ENCODE data around the gene RASA2.

The RASA2 gene

GRCh38 chr3:141538568-141539240, 51.9 kb downstream of the RASA2 start:
- DNase-seq (ENCODE audit: low spot score), result no peak

DNA sequence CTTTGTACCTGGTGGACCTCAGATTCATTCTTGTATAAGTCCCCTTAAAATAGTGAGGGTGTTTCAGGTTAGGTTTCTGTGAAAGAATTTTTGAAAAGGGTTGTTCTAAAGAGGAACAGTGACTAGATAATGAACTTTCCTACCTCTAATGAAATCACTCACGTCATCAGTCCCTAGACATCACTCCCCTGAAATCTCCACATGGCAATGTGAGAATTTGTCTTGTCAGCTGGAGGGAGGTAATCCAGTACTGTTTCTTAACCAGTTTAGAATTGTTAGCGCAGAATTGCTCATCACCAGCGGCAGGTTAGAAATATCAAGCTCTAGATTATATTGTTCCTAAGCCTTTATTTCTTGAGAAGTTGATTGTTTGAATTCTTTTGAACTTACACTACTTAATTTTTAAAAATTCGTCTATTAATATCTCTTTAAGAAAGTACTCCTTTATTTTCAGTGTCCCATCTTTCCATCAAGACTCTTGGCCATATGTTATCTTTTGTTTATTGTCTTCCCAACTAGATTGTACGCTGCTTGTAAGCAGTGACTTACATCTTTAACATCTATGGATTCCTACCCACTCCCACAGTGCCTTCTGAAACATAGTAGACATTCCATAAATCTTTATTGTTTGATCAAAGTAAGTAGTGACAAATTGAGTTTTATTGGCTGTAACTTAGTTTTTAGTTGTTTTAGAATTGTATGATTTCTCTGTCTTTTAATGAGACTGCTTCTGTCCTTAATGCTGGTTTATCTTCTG, 52.8 kb downstream of the RASA2 start:
- DNase-seq (ENCODE audit: low spot score), result no peak

DNA sequence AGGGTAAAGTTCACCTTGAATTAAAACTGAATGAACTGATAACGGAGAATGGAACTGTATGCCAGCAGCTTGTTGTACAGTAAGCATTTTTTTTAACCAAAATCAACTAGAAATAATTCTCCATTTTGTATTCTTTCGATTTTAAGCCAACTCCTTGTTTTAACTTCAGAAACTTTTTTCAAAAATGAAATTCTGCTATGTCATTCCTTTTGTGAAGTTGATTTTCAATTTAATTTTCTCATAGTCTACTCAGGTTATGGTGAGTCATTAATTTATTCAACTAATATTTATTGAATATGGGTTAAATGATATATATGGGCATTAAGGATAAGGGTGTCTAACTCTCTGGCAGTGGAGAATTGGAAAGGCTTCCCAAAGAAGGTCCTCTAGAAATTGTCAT, 53.7 kb downstream of the RASA2 start:
- no peak for DNase-seq (ENCODE audit: low spot score)

DNA sequence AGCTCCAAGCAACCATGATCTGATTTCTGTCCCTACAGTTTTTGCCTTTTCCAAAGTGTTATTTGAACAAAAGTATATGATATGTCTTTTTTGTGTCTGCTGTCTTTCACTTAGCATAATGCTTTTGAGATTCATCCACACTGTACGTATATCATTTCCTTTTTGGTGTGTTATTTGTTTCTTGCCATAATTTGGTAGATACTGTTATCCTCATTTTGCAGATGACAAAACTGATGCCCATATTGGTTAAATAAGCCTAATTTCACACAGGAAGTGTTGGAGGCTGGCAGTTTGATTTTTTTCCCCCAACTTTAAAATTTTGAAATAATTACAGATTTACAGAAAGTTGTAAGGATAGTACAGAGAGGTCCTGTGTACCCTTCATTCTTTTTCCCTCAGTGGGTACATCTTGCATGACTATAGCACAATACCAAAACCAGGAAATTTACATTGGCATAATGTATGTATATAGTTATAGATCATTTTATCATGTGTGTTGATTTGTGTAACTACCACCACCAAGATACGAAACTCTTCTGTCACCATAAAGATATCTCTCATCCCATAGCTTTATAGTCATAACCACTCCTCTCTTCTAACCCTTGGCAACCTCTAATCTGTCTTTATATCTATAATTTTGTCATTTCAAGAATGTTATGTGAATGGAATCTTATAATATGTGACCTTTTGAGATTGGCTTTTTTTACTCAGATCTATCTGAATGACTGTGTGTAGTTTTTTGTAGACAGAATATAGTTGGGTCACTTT, 55.6 kb downstream of the RASA2 start:
- no peak for DNase-seq (ENCODE audit: low spot score)

DNA sequence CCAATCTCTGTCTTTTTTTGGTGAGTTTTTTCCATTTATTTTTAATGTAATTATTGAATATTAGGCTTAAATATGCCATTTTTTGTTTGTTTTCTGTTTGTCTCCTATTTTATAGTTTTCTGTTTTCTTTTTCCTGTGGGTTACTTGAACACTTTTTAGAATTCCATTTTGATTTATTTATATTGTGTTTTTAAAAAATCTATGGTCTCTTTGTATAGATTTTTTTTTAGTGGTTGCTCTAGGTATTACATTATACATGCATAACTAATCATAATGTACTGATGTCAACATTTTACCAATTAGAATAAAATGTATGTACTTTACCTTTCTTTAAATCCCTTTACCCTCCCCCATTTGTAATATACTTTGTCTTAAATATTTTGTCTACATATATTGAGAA, 56.2 kb downstream of the RASA2 start:
- no peak for DNase-seq (ENCODE audit: low spot score)

DNA sequence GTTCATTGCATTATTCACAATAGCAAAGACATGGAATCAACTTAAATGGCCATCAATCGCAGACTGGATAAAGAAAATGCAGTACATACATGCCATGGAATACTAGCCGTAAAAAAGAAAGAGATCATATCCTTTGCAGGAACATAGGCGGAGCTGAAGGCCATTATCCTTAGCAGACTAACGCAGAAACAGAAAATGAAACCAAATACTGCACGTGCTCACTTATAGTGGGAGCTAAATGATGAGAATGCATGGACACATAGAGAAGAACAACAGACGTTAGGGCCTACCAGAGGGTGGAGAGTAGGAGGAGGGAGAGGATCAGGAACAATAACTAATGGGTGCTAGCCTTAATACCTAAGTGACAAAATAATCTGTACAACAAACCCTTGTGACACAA, 57.9 kb downstream of the RASA2 start:
- no peak for DNase-seq (ENCODE audit: low spot score)

DNA sequence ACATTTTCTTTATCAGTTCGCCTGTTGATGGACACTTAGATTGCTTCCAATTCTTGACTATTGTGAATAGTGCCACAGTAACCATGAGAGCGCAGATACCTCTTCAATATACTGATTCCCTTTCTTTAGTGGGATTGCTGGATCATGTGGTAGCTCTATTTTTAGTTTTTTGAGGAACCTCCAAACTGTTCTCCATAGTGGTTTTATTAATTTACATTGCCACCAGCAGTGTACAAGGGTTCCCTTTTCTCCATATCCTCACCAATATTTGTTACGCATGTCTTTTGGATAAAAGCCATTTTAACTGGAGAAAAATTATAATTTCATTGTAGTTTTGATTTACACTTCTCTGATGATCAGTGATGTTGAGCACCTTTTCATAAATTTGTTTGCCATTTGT, 59.3 kb downstream of the RASA2 start:
- DNase-seq (ENCODE audit: low spot score), result no peak

- no peak for DNase-seq (ENCODE audit: low spot score)
Measured at GRCh38 chr3:141546586-141546985, 59.8 kb downstream of the RASA2 start.

GRCh38 chr3:141547791-141548190, 61.0 kb downstream of the RASA2 start:
- no peak for DNase-seq (ENCODE audit: low spot score)

DNA sequence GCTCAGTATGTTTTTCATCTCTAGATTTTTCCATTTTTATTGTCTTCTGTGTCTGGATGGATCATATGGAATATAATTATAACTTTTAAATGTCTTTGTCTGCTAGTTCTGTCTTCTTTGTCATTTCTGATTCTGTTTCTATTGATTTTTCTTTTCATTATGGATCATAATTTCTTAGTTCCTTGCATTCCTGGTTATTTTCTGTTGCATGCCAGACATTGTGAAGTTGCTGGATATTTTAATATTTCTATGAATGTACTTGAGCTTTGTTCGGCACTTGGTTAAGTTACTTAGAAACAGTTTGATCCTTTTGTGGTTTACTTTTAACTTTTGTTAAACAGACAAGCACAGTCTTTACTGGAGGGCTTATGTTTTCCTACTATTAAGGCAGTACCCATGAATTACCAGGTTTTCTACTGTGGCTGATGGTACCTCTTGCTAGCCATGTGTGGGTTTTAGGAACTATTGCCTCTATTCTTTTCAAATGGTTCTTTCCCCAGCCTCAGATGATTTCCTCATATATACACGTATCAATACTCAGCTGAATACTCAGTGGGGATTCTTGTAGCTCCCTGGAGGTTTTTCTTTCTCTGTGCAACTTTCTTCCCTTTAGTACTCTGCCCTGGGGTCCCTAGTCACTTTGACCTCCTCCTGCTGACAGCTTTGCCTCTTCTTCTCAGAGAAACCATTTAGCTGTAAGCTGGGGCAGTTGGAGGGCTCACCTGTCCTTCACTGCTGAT, 64.3 kb downstream of the RASA2 start:
- DNase-seq (ENCODE audit: low spot score), result no peak

GRCh38 chr3:141552440-141552991, 65.7 kb downstream of the RASA2 start:
- DNase-seq (ENCODE audit: low spot score), result no peak

DNA sequence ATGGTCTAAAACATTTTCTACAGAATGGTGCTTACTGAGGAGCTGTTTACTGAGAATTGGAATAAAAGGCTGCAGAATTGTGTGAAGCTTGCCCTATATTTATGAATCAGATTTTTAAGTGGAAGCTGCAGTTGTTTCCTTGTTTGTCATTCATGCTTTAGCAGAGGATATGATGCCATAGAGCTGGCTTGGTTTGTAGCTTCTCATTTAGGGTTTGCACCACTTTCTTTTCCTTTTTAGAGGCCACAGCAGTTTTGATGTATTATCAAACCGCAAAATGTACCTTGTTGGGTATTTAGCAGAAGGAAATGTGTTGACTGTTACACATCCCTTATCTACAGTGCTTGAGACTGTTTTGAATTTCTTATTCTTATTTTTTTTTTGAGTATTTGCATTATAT, 66.2 kb downstream of the RASA2 start:
- DNase-seq (ENCODE audit: low spot score), result no peak

GRCh38 chr3:141556034-141556433, 69.2 kb downstream of the RASA2 start:
- no peak for DNase-seq (ENCODE audit: low spot score)

DNA sequence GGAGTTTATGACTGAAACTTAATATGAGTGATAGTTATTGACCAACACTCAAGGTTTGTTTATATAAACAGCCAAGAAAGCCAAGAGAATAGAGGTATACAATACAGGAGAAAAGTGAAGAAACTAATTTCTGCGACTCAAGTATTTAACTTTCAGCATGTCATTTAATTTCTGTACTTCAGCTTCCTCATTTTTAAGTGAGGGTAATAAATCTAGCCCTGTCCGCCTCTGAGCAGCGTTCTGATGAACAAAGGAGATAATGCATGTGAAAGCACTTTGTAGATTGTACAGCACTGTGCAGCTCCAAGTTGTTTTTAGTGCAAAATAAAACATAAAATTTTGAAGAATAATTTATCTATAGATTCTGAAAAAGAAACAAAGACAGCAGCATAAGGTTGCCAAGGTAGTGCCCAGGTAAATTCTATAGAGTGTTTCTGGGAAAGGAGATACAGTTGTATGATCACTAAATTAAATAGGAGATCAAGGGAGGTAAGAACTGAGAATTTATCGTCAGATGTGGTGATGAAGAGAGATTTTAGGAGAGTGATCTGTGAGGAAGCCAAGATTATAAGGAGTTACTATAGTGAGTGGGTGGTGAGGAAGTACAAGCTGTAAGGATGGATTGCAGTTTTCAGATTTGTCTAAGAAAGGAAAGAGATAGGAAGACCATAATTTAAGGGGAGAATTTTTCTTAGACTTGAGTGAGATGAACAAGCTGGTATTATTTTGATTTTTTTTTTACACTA, 71.3 kb downstream of the RASA2 start:
- no peak for DNase-seq (ENCODE audit: low spot score)

- peak; percentile 24 for DNase-seq (ENCODE audit: low spot score)
Measured at GRCh38 chr3:141561426-141562034, 74.7 kb downstream of the RASA2 start.

DNA sequence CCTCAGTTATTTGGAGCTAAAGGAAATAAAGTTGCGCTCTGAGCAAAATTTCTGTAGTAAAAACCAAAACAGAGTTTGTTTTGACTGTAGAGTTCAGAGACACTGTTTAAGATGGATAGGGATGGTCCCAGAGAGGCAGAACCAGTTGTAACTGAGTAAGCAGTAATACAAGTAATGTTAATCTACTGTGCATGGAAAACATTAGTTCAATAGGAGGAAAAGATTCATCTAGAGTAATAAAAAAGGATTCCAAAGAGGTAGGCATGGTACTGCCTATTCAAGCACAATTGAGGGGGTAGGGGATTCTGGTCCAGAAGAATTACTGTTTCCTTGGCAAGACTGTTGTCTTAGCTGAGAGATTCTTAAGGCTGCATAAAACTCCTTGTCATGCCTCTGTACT, 77.4 kb downstream of the RASA2 start:
- no peak for DNase-seq (ENCODE audit: low spot score)

DNA sequence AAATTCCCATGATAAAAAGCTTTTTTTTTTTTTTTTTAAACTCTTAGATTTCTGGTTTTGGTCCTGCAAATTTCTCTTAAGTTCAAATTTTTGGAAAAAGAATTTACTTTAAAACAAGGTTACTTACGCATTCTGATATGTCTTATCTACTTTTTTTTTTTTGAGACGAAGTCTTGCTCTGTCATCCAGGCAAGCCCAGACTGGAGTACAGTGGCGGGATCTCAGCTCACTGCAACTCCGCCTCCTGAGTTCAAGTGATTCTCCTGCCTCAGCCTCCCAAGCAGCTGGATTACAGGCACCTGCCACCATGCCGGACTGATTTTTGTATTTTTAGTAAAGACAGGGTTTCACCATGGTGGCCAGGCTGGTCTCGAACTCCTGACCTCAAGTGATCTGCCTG, 83.2 kb downstream of the RASA2 start:
- DNase-seq (ENCODE audit: low spot score), result no peak

DNA sequence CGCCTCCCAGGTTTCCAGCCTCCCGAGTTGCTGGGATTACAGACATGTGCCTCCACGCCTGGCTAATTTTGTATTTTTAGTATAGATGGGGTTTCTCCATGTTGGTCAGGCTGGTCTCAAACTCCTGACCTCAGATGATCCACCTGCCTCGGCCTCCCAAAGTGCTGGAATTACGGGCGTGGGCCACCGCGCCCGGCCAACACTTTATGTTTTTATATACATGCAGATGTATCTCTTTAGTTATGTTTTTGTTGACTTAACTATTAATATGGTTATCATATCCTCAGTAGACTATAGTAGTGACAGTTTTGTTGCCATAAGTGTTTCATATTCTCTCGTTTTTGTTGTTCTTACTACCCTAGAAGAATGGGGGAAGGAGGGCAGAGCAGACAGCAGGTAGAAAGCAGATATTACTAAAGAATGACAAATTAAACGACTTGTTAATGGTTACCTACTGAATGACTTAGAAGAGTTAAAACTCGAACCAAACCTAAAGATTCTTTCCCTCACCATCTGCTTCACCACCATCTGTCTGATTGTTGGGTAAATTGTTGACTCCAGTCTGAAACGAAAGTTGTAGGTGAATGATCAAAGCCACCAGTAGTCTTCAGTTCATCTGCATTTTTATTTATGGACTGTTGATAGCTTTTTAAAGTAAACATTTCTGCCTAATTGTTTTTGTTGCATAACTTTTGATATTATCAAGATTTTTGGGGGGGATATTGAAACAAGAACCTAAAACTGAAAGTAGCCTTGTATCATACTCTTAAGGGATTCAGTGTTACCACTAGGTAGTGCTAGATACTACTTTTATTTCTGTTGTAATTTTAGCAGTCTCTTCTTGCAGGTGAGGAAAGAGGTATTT, 89.3 kb downstream of the RASA2 start:
- peak; percentile 8 for DNase-seq (ENCODE audit: low spot score)

DNA sequence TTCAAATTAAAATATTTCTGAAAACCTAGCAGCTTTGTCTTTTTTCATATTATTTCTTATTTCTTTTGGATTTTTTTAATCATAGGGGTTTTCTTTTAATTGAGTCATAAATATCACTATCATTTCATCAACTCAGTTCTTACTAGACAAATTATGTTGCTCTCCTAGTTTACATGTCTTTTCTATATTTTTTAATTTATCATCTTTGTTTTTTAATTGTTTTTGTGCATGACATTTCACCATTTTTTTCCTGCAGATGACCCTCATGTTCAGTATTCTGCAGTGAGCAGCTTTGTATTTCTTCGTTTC, 89.9 kb downstream of the RASA2 start:
- DNase-seq (ENCODE audit: low spot score), result no peak
